Left ventricle myocardium inferior (tissue), 1 donor: ENCODE data around the gene PTPN3. TPM values are rescaled to one million over a fixed set of nuclear protein-coding genes. Genes with fewer than 3 reads are reported as not detected.
"Not testable (repeated sequence)": the region's sequence is repeated elsewhere in the genome, so short reads cannot be mapped to it uniquely, and the experiment has no call there.

ENCODE experiments used
- DNase-seq: peaks from one replicate; pipeline ENCODE4 v3.0.0-alpha.2; 2020
- H3K27ac ChIP-seq: fragments of 200-600 bp; replicated peaks from 2 replicates; pipeline ENCODE4 v1.8.0; 2021
- H3K27me3 ChIP-seq: fragments of 200-600 bp; 2 replicates; pipeline ENCODE4 v1.8.0; 2021; ENCODE audit warnings: low read depth
- H3K36me3 ChIP-seq: fragments of 200-600 bp; 2 replicates; pipeline ENCODE4 v1.8.0; 2021
- H3K4me1 ChIP-seq: fragments of 200-600 bp; 2 replicates; pipeline ENCODE4 v1.8.0; 2021
- H3K4me3 ChIP-seq: fragments of 200-600 bp; 2 replicates; pipeline ENCODE4 v1.8.0; 2021; ENCODE audit warnings: mild to moderate bottlenecking, moderate library complexity
- H3K9me3 ChIP-seq: fragments of 200-600 bp; replicated peaks from 2 replicates; pipeline ENCODE4 v1.8.0; 2021
- CTCF ChIP-seq: fragments of 200-600 bp; IDR thresholded peaks from 2 replicates; pipeline ENCODE4 v1.8.0; 2021; ENCODE audit warnings: antibody characterized with exemption, mild to moderate bottlenecking, borderline replicate concordance
- intact Hi-C: fragments of 100-400 bp; cut with micrococcal nuclease; formaldehyde crosslinking; loops from one replicate; pipeline ENCODE4 v1.11.0; 2022
- total RNA-seq: library from RNA; stranded (reverse); fragmentation: NEBNext Ultra II Directional; extraction: Animal tissue kit (Norgen Biotek cat#: 25700); gene quantifications from one replicate; pipeline ENCODE4 v1.2.1, GENCODE V29; 2021
- donor health status: DM: no; HTN: yes; CAD: no; lungs with severe emphysema.

PTPN3 gene
- total RNA-seq, 1 donor from 2014 or later, result 27.4 TPM

GRCh38 chr9:109536859-109537258 is 38.8 kb upstream of the PTPN3 start:
- TF ChIP-seq CTCF, result no peak
- Histone ChIP-seq H3K4me3 (no peak overlapping the region), H3K9me3 (no peaks in the 10 kb centered on the region), H3K27me3 (peaks cover 32% of the 10 kb centered on the region), H3K27ac (no peak overlapping the region), H3K36me3 (no peaks in the 10 kb centered on the region), H3K4me1 (no peaks in the 10 kb centered on the region)
- intact Hi-C loops, result no loop called here
- no peak for DNase-seq

- H3K36me3 ChIP-seq, result no peaks in the 10 kb centered on the region
- no peak for DNase-seq
- H3K27ac ChIP-seq, result no peak overlapping the region
- intact Hi-C loops, result no loop called here
- peaks cover 28% of the 10 kb centered on the region for H3K27me3 ChIP-seq
- H3K4me3 ChIP-seq, result no peak overlapping the region
- H3K4me1 ChIP-seq, result no peaks in the 10 kb centered on the region
- H3K9me3 ChIP-seq, result no peaks in the 10 kb centered on the region
- TF ChIP-seq CTCF, result no peak
Observed at GRCh38 chr9:109535365-109535764, 37.3 kb upstream of the PTPN3 start.

- Histone ChIP-seq H3K27me3 (peaks cover 22% of the 10 kb centered on the region), H3K36me3 (no peaks in the 10 kb centered on the region), H3K9me3 (no peaks in the 10 kb centered on the region), H3K4me1 (no peaks in the 10 kb centered on the region), H3K27ac (no peak overlapping the region), H3K4me3 (no peak overlapping the region)
- DNase-seq, result no peak
- intact Hi-C loops, result no loop called here
- TF ChIP-seq CTCF, result no peak
Observed at GRCh38 chr9:109534151-109534550, 36.0 kb upstream of the PTPN3 start.

- H3K4me1 ChIP-seq, DNase-seq, H3K9me3 ChIP-seq, intact Hi-C loops, H3K36me3 ChIP-seq, H3K27ac ChIP-seq, H3K4me3 ChIP-seq: not testable (repeated sequence)
- peaks cover 12% of the 10 kb centered on the region for H3K27me3 ChIP-seq
Observed at GRCh38 chr9:109532652-109533051, 34.5 kb upstream of the PTPN3 start.

GRCh38 chr9:109522106-109522505 is 24.0 kb upstream of the PTPN3 start:
- Histone ChIP-seq H3K36me3 (no peaks in the 10 kb centered on the region), H3K27ac (no peak overlapping the region), H3K27me3 (no peaks in the 10 kb centered on the region), H3K4me3 (no peak overlapping the region), H3K4me1 (no peaks in the 10 kb centered on the region), H3K9me3 (no peaks in the 10 kb centered on the region)
- TF ChIP-seq CTCF, result no peak
- intact Hi-C loops, result loop anchor here (10.0 kb wide), 1 partner anchor 77 kb away; no protein-coding TSS in a partner anchor
- DNase-seq, result no peak

- peak; percentile 24 for DNase-seq
- H3K4me1 ChIP-seq, result no peaks in the 10 kb centered on the region
- H3K9me3 ChIP-seq, result no peaks in the 10 kb centered on the region
- H3K4me3 ChIP-seq, result no peak overlapping the region
- H3K27ac ChIP-seq, result no peak overlapping the region
- no peaks in the 10 kb centered on the region for H3K27me3 ChIP-seq
- intact Hi-C loops, result loop anchor here (10.0 kb wide), 1 partner anchor 76 kb away; no protein-coding TSS in a partner anchor
- no peaks in the 10 kb centered on the region for H3K36me3 ChIP-seq
- peak; percentile 92 for TF ChIP-seq CTCF
Observed at GRCh38 chr9:109520475-109521132, 22.5 kb upstream of the PTPN3 start.
